Loucy (cell line): ENCODE data around the gene MTPN.

Experiments used
- EZH2phosphoT487 ChIP-seq: fragments of 200-600 bp; IDR thresholded peaks from 2 replicates; pipeline ENCODE4 v1.6.1; 2018; ENCODE audit warnings: antibody characterized with exemption, mild to moderate bottlenecking, moderate library complexity, borderline replicate concordance
- TF ChIP-seq, protein P1 (sequence below): fragments of 200-600 bp; sonication (generic); conservative IDR thresholded peaks from 2 replicates; pipeline ENCODE4 v1.5.1; 2014; ENCODE audit warnings: mild to moderate bottlenecking, antibody characterized with exemption, low read length

GRCh38 chr7:135901585-135902540 lies 75.3 kb downstream of the MTPN start:
- TF ChIP-seq, protein P1, sequence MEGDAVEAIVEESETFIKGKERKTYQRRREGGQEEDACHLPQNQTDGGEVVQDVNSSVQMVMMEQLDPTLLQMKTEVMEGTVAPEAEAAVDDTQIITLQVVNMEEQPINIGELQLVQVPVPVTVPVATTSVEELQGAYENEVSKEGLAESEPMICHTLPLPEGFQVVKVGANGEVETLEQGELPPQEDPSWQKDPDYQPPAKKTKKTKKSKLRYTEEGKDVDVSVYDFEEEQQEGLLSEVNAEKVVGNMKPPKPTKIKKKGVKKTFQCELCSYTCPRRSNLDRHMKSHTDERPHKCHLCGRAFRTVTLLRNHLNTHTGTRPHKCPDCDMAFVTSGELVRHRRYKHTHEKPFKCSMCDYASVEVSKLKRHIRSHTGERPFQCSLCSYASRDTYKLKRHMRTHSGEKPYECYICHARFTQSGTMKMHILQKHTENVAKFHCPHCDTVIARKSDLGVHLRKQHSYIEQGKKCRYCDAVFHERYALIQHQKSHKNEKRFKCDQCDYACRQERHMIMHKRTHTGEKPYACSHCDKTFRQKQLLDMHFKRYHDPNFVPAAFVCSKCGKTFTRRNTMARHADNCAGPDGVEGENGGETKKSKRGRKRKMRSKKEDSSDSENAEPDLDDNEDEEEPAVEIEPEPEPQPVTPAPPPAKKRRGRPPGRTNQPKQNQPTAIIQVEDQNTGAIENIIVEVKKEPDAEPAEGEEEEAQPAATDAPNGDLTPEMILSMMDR = no peak
- TF ChIP-seq EZH2phosphoT487 = no peak
